ENCODE measurements around the gene YY1.

YY1 gene

DNA sequence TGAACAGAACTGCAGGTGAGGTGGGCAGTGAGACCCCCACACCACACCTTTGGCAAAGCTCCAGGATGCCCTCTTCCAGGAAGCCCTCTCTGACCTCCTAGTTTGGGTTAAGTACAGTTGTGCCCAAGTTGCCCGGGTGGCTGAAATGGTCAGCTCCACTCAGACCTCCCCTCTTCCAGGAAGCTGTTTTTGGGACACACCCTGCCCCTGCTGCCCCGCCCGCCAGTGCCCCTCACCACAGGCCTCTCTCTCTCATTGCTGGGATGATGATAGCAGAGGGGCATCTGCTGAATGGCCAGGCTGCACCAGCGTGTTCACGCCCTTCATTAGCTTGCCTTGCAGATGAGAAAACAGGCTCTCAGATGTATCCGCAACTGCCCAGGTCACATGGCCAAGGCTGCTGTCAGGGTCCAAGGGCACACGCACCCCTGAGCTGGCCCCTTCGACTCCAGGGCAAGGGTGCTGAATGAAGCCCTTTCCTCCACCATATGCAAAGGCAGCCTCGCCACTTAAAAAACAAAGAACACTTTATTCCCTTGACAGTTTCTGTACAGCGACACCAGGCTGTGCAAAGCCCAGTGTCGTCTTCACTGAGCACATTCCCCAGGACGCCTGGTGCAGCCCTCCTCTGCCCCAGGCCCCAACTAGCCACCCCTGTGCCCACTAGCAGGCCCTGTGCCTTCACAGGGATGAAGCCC lies 51.8 kb downstream of the YY1 start:
- peak overlapping the region in 1 of 2 experiments; percentile 0 for H2BK12ac ChIP-seq (ENCODE audit: low read length in 2 of 2)
- H3K18ac ChIP-seq (ENCODE audit: low read depth in 1 of 2, low read length in 2 of 2): peak overlapping the region in 1 of 2 experiments; percentile 23
- H3K27ac ChIP-seq (ENCODE audit: low read length, poor library complexity, severe bottlenecking): no peak overlapping the region
- H3K36me3 ChIP-seq (ENCODE audit: control insufficient read depth in 1 of 2, insufficient read depth in 2 of 2, low read depth in 1 of 2, low read length in 2 of 2): peaks cover 18 to 53% of the 10 kb centered on the region in 2 experiments
- no peaks in the 10 kb centered on the region for H3K27me3 ChIP-seq (ENCODE audit: control insufficient read depth in 1 of 2, insufficient read depth in 1 of 2, low read length in 2 of 2)
- DNase-seq: no peak
- no peak overlapping the region for H2AK5ac ChIP-seq (ENCODE audit: low read length, severe bottlenecking)
- H3K4me1 ChIP-seq (ENCODE audit: control insufficient read depth, insufficient read depth, low read depth, low read length): peaks cover 46% of the 10 kb centered on the region
- no peak overlapping the region for H3K4me3 ChIP-seq (ENCODE audit: insufficient read depth in 1 of 2, low read depth in 1 of 2, low read length in 2 of 2)
- peaks cover 52% of the 10 kb centered on the region for H3K79me1 ChIP-seq (replicated peaks; ENCODE audit: low read length, poor library complexity, severe bottlenecking)
- peak overlapping the region; percentile 63 for H4K91ac ChIP-seq (ENCODE audit: low read length)
- peak overlapping the region in 1 of 2 experiments; percentile 46 for H3K4ac ChIP-seq (ENCODE audit: low read depth in 1 of 2, low read length in 2 of 2)
- no peak overlapping the region for H2BK5ac ChIP-seq (ENCODE audit: low read depth, low read length, poor library complexity, severe bottlenecking)
- H2AFZ ChIP-seq (ENCODE audit: low read depth, low read length): no peak overlapping the region
- no peak overlapping the region for H3K4me2 ChIP-seq (ENCODE audit: low read length, poor library complexity, severe bottlenecking)
- WGBS: 86% methylated on average over 12 of the region's 12 CpGs
- H3K23ac ChIP-seq (ENCODE audit: low read length in 2 of 2): no peak overlapping the region
- peak overlapping the region; percentile 31 for H2BK15ac ChIP-seq (ENCODE audit: low read depth, poor library complexity, severe bottlenecking)
- H2BK120ac ChIP-seq (ENCODE audit: low read depth, low read length): no peak overlapping the region
- H3K9me3 ChIP-seq (ENCODE audit: control insufficient read depth, low read length): no peaks in the 10 kb centered on the region
- H3K14ac ChIP-seq (ENCODE audit: low read length in 2 of 2): no peak overlapping the region
- no peak overlapping the region for H3K9ac ChIP-seq (ENCODE audit: low read length)
- H4K8ac ChIP-seq (ENCODE audit: low read length): no peak overlapping the region

- H2AK5ac ChIP-seq (ENCODE audit: low read length, severe bottlenecking): no peak overlapping the region
- no peak overlapping the region for H2BK5ac ChIP-seq (ENCODE audit: low read depth, low read length, poor library complexity, severe bottlenecking)
- no peak overlapping the region for H3K4me2 ChIP-seq (ENCODE audit: low read length, poor library complexity, severe bottlenecking)
- H3K27me3 ChIP-seq (ENCODE audit: control insufficient read depth in 1 of 2, insufficient read depth in 1 of 2, low read length in 2 of 2): no peaks in the 10 kb centered on the region
- no peak overlapping the region for H4K8ac ChIP-seq (ENCODE audit: low read length)
- peaks cover 18 to 60% of the 10 kb centered on the region in 2 experiments for H3K36me3 ChIP-seq (ENCODE audit: control insufficient read depth in 1 of 2, insufficient read depth in 2 of 2, low read depth in 1 of 2, low read length in 2 of 2)
- peak overlapping the region in 1 of 2 experiments; percentile 46 for H3K4ac ChIP-seq (ENCODE audit: low read depth in 1 of 2, low read length in 2 of 2)
- no peaks in the 10 kb centered on the region for H3K9me3 ChIP-seq (ENCODE audit: control insufficient read depth, low read length)
- H2BK15ac ChIP-seq (ENCODE audit: low read depth, poor library complexity, severe bottlenecking): no peak overlapping the region
- H2BK120ac ChIP-seq (ENCODE audit: low read depth, low read length): no peak overlapping the region
- no peak overlapping the region for H4K91ac ChIP-seq (ENCODE audit: low read length)
- H3K18ac ChIP-seq (ENCODE audit: low read depth in 1 of 2, low read length in 2 of 2): no peak overlapping the region
- H3K27ac ChIP-seq (ENCODE audit: low read length, poor library complexity, severe bottlenecking): no peak overlapping the region
- no peak overlapping the region for H3K4me3 ChIP-seq (ENCODE audit: insufficient read depth in 1 of 2, low read depth in 1 of 2, low read length in 2 of 2)
- H3K14ac ChIP-seq (ENCODE audit: low read length in 2 of 2): no peak overlapping the region
- peaks cover 50% of the 10 kb centered on the region for H3K79me1 ChIP-seq (replicated peaks; ENCODE audit: low read length, poor library complexity, severe bottlenecking)
- 94% methylated on average over 13 of the region's 13 CpGs for WGBS
- no peak overlapping the region for H2AFZ ChIP-seq (ENCODE audit: low read depth, low read length)
- H3K9ac ChIP-seq (ENCODE audit: low read length): no peak overlapping the region
- DNase-seq: no peak
- no peak overlapping the region for H2BK12ac ChIP-seq (ENCODE audit: low read length in 2 of 2)
- no peak overlapping the region for H3K23ac ChIP-seq (ENCODE audit: low read length in 2 of 2)
- peaks cover 40% of the 10 kb centered on the region for H3K4me1 ChIP-seq (ENCODE audit: control insufficient read depth, insufficient read depth, low read depth, low read length)
Measured at GRCh38 chr14:100291305-100292075, 52.5 kb downstream of the YY1 start.

- no peak overlapping the region for H2AK5ac ChIP-seq (ENCODE audit: low read length, severe bottlenecking)
- H4K91ac ChIP-seq (ENCODE audit: low read length): peak overlapping the region; percentile 34
- H3K9me3 ChIP-seq (ENCODE audit: control insufficient read depth, low read length): no peaks in the 10 kb centered on the region
- no peak overlapping the region for H2BK120ac ChIP-seq (ENCODE audit: low read depth, low read length)
- no peak overlapping the region for H2BK15ac ChIP-seq (ENCODE audit: low read depth, poor library complexity, severe bottlenecking)
- no peak overlapping the region for H3K27ac ChIP-seq (ENCODE audit: low read length, poor library complexity, severe bottlenecking)
- no peak overlapping the region for H3K23ac ChIP-seq (ENCODE audit: low read length in 2 of 2)
- no peak overlapping the region for H3K14ac ChIP-seq (ENCODE audit: low read length in 2 of 2)
- no peak overlapping the region for H4K8ac ChIP-seq (ENCODE audit: low read length)
- no peak overlapping the region for H2BK5ac ChIP-seq (ENCODE audit: low read depth, low read length, poor library complexity, severe bottlenecking)
- H3K4me2 ChIP-seq (ENCODE audit: low read length, poor library complexity, severe bottlenecking): no peak overlapping the region
- peaks cover 18 to 64% of the 10 kb centered on the region in 2 experiments for H3K36me3 ChIP-seq (ENCODE audit: control insufficient read depth in 1 of 2, insufficient read depth in 2 of 2, low read depth in 1 of 2, low read length in 2 of 2)
- peaks cover 36% of the 10 kb centered on the region for H3K4me1 ChIP-seq (ENCODE audit: control insufficient read depth, insufficient read depth, low read depth, low read length)
- H3K4ac ChIP-seq (ENCODE audit: low read depth in 1 of 2, low read length in 2 of 2): no peak overlapping the region
- WGBS: 97% methylated on average over 61 of the region's 61 CpGs
- no peak overlapping the region for H3K18ac ChIP-seq (ENCODE audit: low read depth in 1 of 2, low read length in 2 of 2)
- no peak overlapping the region for H3K4me3 ChIP-seq (ENCODE audit: insufficient read depth in 1 of 2, low read depth in 1 of 2, low read length in 2 of 2)
- no peaks in the 10 kb centered on the region for H3K27me3 ChIP-seq (ENCODE audit: control insufficient read depth in 1 of 2, insufficient read depth in 1 of 2, low read length in 2 of 2)
- DNase-seq: no peak
- H2BK12ac ChIP-seq (ENCODE audit: low read length in 2 of 2): no peak overlapping the region
- no peak overlapping the region for H2AFZ ChIP-seq (ENCODE audit: low read depth, low read length)
- H3K79me1 ChIP-seq (replicated peaks; ENCODE audit: low read length, poor library complexity, severe bottlenecking): peaks cover 49% of the 10 kb centered on the region
- H3K9ac ChIP-seq (ENCODE audit: low read length): no peak overlapping the region
Measured at GRCh38 chr14:100292301-100292775, 53.4 kb downstream of the YY1 start.

DNA sequence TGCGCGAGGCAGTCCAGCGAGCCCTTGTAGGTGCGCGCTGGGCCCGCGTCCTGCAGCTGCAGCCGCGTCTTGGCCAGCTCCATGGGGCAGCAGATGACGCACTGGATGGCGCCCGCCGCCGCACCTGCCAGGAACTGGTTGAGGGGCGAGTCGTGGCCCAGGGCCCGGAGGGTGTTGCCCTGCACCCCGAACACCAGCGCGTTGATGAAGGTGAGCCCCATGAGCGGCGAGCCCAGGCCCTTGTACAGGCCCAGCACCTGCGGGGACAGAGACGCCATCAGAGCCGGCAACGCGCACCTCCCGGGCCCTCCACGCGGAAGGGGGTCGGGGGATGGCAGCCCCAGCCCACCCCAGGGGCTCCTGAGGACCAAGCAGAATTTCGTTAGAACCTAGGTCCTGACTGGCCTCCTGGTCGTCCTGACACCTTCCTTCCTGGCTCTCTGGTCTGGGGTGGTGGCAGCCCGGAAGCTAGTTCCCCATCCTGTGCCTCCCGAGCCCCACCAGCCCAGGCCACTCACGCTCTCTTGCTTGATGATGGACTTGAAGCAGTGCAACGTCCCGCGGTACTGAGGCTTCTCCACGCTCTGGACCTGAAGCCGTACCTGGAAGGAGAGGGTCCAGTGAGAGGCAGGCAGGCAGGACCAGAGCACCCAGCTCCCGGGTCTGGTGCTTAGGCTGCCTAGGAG lies 54.0 kb downstream of the YY1 start:
- Histone ChIP-seq H3K18ac (ENCODE audit: low read depth in 1 of 2, low read length in 2 of 2) (no peak overlapping the region), H3K79me1 (replicated peaks; ENCODE audit: low read length, poor library complexity, severe bottlenecking) (peaks cover 52% of the 10 kb centered on the region), H4K8ac (ENCODE audit: low read length) (no peak overlapping the region), H2AFZ (ENCODE audit: low read depth, low read length) (no peak overlapping the region), H3K4me1 (ENCODE audit: control insufficient read depth, insufficient read depth, low read depth, low read length) (peaks cover 36% of the 10 kb centered on the region), H3K9ac (ENCODE audit: low read length) (no peak overlapping the region), H4K91ac (ENCODE audit: low read length) (peak overlapping the region; percentile 34), H3K9me3 (ENCODE audit: control insufficient read depth, low read length) (no peaks in the 10 kb centered on the region), H3K27ac (ENCODE audit: low read length, poor library complexity, severe bottlenecking) (no peak overlapping the region), H2BK15ac (ENCODE audit: low read depth, poor library complexity, severe bottlenecking) (no peak overlapping the region), H2BK120ac (ENCODE audit: low read depth, low read length) (no peak overlapping the region), H2BK5ac (ENCODE audit: low read depth, low read length, poor library complexity, severe bottlenecking) (no peak overlapping the region), H2AK5ac (ENCODE audit: low read length, severe bottlenecking) (no peak overlapping the region), H3K4ac (ENCODE audit: low read depth in 1 of 2, low read length in 2 of 2) (no peak overlapping the region), H3K14ac (ENCODE audit: low read length in 2 of 2) (no peak overlapping the region), H3K23ac (ENCODE audit: low read length in 2 of 2) (no peak overlapping the region), H3K4me2 (ENCODE audit: low read length, poor library complexity, severe bottlenecking) (no peak overlapping the region), H2BK12ac (ENCODE audit: low read length in 2 of 2) (no peak overlapping the region), H3K36me3 (ENCODE audit: control insufficient read depth in 1 of 2, insufficient read depth in 2 of 2, low read depth in 1 of 2, low read length in 2 of 2) (peaks cover 18 to 70% of the 10 kb centered on the region in 2 experiments), H3K4me3 (ENCODE audit: insufficient read depth in 1 of 2, low read depth in 1 of 2, low read length in 2 of 2) (no peak overlapping the region), H3K27me3 (ENCODE audit: control insufficient read depth in 1 of 2, insufficient read depth in 1 of 2, low read length in 2 of 2) (no peaks in the 10 kb centered on the region)
- DNase-seq: no peak
- WGBS: 96% methylated on average over 42 of the region's 42 CpGs

Measured in mesenchymal stem cell (in vitro differentiated cells and primary cell).